GM12801 (cell line): ENCODE results near the gene RAP1GAP2.
"Not testable (repeated sequence)": the region's sequence is repeated elsewhere in the genome, so short reads cannot be mapped to it uniquely, and the experiment has no call there.

Source experiments
- CTCF ChIP-seq: IDR thresholded peaks from one replicate; pipeline ENCODE4 v1.5.1; 2011; ENCODE audit warnings: control low read depth; ENCODE audit not compliant: insufficient read length; ENCODE audit errors: extremely low read depth

RAP1GAP2 gene

GRCh38 chr17:3046753-3047152 lies 250.5 kb downstream of the RAP1GAP2 start:
- no peak for TF ChIP-seq CTCF

- TF ChIP-seq CTCF: no peak
Measured at GRCh38 chr17:3048727-3049471, 252.7 kb downstream of the RAP1GAP2 start.

- TF ChIP-seq CTCF: no peak
Measured at GRCh38 chr17:3049705-3050295, 253.6 kb downstream of the RAP1GAP2 start.

- not testable (repeated sequence) for TF ChIP-seq CTCF
Measured at GRCh38 chr17:3063507-3063906, 267.3 kb downstream of the RAP1GAP2 start, which contains the start of gene OR1D5. TSS of gene OR1D5 (minus strand) at chr17:3063607. CDS start at chr17:3063607, 0 bp downstream.
